GM21390 (cell line): ENCODE data around the gene SHROOM4.

Source experiments
- ATAC-seq: cut with Tn5 transposase; IDR thresholded peaks from one replicate; pipeline ENCODE4 v1.9.1; 2021; ENCODE audit not compliant: unreplicated experiment

SHROOM4 gene

DNA sequence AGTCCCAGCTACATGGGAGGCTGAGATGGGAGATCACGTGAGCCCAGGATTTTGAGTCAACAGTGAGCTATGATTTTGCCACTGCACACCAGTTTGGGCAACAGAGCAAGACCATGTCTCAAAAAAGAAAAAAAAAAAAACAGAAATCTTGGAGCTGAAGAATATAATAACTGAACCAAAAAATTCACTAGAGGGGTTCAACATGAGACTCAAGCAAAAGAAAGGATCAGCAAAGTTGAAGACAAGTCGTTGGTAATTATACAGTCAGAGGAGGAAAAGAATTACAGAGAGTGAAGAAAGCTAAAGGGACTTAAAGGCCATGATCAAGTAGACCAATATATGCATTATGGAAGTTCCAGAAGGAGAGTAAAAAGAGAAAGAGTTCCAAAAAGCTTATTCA, 26.9 kb downstream of the SHROOM4 start:
- ATAC-seq, result no peak

DNA sequence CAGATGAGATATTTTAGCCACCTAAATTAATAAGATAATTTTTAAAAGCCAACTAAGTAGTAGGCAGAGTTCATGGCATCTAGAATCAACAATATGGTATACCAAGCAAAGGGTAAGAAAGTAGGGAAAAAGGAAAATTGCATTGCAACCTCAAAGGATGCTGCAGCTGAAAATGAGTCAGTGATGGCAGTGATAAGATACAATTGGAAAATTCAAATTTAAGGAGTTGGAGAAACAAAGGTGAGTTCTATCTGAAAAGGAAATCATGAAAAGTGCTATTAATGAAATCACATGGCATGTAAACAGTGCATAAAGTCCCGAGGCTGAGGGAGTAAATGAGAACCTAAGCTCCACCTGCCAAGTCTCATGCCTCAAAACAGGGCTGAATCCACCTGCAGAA, 33.9 kb downstream of the SHROOM4 start:
- ATAC-seq, result no peak

DNA sequence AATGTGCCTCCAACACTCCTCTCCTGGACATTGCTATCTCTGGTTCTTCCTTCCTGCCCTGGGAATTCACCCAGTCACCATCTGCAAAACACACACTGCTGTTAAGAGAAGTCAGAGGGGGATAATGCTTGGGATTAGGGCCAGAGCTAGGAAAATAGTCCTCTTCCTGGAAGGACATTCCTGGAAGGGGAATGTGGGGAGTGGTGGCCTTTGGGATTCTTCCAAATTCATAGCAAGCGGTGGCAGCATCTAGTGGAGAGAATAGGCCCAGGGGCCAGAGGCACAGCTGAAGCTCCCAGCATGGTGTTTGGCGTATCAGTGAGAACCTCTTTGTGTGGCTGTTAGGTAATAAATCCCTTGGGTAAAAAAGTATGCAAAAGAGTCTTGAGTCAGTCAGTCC, 34.3 kb downstream of the SHROOM4 start:
- ATAC-seq, result no peak

DNA sequence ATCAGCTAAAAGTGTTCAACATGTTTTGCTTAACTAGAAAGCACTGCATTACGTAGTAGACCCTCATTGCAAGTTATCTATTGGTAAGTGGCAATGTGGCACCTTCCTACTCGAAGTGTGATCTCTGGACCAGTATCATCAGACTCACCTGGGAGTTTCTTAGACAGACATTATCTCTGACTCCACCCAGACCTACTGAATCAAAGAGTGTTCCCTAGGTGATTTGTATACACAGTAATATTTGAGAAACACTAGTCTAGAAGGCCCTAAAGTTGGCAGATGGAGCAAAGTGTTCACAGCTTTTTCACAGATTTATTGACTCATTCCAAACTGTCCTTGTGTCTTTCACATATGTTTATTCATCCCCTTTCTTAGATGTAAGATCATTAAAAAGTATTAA, 35.7 kb downstream of the SHROOM4 start:
- ATAC-seq, result no peak

DNA sequence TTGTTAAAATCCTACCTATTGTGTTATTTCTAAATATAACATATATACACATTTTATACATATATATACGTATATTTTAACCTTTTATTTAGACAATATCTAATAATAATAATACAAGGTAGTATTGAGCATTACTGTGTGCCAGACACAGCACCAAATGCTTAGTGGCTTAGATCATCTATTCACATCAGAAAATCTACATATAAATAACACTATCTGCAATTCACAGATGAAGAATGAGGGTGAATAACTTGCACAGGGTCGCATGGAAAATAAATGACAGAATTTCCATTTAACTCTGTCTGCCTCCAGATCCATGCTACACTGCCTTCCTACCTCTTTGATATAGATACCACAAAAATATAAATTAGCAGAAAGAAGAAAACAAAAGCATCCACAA, 37.7 kb downstream of the SHROOM4 start:
- ATAC-seq, result no peak

DNA sequence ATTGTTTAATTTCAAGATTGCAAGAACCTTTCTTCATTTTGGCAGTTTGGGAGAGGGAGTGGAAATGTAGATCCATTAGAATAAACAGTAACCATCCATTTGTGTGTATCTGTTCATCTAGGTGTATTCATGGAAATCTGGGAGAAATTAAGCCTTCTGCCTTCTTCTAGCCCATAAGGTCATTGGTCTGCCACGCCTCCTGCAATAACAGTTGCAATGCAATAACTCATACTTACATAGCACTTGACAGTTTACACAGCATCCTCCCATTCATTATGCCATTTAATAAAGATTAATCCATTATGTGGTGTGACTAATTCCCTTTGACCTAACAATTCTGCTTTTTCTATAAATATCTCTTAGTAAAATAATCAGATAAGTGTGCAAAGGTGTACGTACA, 42.6 kb downstream of the SHROOM4 start:
- ATAC-seq, result no peak

DNA sequence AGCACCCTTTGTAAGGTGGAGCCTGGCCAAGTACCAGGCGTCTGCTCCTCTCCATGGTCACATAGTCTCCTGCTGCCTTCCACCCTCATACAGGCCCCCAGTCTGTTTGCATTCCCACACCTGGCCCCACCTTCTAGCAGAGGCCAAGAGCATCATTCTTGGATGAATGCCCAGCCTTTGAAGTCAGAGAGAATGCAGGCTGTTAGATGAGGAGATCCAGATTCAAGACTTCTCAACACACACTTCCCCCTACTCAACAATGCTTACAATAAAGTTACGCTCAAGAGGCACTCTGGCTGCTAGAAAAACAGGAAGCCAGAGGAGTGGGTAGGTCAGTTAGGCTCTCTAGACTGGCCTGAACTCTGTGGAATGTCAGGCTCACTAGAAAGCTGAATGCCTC, 43.3 kb downstream of the SHROOM4 start:
- no peak for ATAC-seq

DNA sequence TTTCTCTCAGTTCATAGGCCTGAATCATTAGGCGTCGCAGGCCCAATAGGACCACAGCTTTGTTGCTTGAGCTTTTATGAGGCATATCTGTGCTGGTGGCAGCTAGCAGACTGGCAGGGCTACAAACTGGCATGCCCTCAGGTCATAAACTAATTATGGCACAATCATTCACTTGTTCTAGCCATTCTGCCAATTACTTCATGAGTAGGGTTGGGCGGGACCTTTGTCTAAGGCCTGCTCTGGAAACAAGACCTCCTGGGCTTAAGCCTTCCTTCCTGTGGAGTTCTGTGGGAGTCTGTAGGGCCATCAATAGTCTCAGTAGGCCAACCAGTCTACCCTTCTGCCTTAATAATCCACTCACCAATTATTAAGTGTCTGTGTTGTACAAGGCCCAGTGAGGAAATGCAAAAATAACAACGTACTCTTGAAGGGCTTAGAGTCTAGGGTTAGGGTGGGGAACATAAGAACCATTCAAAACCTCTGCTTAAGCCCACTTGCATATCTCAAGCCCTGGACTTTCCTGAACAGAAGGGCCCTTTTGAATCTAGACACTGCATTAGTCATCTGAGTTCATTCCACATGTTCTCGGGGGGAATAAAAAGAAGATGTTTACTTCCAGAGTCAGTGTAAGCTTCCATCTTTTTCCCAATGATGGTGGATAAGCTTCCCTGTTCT, 44.5 kb downstream of the SHROOM4 start:
- no peak for ATAC-seq

DNA sequence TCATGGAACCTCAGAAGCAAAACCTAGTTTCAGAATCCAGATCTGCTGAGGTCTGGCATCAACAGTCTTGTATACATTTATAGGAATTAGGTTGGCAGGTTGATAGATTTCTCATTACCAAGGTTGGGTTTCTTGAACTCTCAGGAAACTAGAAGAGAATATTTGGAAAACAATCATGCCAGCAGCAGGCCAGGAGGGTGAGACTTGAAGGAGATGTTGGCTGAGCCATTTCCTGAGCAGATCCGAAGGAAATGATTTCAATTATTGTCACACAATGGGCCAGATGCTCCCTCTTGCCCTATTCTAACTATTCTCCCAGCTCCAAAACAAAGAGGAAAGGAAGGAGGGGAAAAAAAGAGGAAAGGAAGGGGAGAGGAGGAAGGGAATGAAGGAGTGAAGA, 45.2 kb downstream of the SHROOM4 start:
- ATAC-seq, result no peak

DNA sequence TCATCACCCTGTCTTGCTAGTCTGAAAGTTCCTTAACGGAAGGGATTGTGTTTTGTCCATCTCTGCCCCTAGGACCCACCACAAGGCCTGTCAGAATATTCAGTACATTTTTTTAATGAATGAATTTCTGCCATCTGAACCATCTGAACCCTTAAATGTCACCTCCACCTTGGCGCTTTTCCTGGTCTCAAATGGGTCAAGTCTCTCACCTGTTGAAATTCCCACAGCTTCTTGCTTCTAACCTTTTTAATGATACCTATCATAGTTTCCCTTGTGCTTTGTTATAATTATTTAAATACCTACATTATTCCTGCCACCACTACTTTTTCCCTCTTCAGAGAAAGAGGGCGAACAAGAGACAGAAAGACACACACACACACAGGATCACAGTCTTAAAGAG, 48.0 kb downstream of the SHROOM4 start:
- no peak for ATAC-seq

DNA sequence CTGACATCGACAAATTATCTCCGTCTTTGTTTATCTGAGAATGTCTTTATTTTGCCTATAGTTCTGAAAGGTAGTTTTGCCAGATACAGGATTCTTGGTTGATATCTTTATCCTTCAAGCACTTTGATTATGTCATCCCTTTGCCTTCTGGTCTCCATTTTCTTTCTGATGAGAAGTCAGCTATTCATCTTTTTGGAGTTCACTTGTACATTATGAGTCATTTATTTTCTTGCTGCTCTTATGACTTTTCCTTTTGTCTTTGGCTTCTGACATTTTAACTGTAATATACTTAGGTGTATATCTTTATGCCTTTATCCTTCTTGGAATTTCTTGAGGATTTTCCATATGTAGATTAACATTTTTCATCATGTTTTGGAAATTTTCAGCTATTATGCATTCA, 51.4 kb downstream of the SHROOM4 start:
- ATAC-seq, result no peak

DNA sequence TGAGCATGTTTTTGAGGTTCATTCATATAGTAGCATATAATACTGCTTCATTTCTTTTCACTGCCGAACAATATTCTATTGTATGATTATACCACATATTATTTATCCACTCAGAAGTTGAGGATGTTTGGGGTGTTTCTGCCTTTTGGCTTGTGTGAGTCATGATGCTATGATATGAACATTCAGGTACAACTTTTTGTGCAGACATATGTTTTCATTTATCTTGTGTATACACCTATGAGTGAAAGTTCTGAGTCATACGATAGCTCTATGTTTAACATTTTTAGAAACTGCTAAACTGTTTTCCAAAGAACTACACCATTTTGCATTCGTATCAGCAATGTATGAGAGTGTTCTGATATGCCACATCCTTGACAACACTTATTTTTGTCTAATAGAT, 57.7 kb downstream of the SHROOM4 start:
- no peak for ATAC-seq

DNA sequence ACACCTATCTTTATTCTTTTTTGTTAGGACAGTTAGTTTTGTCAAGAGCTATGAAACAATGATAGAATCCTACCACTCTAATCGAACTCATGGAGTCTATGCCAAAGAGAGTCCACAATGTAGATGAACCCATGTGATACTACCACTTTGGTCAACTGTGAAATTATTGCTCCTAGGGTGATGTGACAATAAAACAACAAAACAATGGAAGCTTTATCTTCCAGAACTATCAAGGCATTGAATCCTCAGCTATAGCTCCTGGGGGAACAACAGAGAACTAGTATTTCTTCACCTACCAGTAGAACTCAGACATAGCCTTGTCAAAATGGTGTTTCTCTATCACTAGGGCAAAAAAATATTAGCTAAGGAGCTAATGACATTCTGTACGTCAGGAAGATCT, 62.9 kb downstream of the SHROOM4 start:
- no peak for ATAC-seq

DNA sequence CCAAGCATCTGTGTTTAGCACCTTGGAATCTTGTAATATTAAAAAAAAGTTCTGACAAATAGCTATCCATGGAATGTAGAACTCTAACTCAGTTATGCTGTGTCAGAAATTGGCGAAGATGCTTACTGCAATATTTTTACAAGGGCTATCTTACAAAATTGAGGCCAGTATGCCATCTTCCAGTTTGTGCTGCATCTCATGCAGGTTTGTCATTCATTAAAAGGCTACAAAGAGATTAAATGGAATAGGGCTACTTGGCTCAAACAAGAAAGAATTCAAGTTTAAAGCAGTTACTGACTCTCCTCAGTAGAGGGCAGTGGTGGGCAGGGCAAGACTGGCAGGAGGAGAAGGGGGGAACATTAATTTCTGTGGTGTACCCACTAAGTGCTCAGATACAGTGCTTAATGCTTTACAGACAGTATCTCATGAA, 66.5 kb downstream of the SHROOM4 start:
- ATAC-seq, result no peak

DNA sequence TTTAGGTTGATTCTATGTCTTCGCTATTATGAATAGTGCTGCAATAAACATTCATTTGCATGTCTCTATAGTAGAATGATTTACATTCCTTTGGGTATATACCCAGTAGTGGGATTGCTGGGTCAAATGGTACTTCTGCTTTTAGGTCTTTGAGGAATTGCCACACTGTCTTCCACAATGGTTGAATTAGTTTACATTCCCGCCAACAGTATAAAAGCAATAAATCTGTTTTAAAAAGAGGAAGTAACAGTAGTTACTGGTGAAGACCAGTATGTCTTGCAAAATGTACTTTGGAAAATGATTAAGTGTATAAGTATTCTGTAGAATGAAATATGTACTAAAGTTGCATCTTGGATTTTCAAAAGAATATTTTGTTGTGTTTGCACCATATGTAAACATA, 77.3 kb downstream of the SHROOM4 start:
- ATAC-seq, result no peak

DNA sequence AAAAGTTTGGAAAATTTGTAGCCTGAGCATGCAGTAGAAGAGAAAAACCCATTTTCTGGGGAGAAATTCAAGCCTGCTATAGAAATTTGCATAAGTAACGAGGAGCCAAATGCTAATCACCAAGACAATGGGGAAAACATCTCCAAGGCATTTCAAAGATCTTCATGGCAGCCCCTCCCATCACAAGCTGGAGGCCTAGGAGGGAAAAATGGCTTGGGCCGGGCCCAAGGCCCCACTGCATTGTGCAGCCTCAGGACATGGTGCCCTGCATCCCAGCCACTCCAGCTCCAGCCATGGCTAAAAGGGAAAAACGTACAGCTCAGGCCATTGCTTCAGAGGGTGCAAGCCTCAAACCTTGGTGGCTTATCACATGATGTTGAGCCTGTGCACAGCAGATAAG, 87.7 kb downstream of the SHROOM4 start:
- no peak for ATAC-seq

DNA sequence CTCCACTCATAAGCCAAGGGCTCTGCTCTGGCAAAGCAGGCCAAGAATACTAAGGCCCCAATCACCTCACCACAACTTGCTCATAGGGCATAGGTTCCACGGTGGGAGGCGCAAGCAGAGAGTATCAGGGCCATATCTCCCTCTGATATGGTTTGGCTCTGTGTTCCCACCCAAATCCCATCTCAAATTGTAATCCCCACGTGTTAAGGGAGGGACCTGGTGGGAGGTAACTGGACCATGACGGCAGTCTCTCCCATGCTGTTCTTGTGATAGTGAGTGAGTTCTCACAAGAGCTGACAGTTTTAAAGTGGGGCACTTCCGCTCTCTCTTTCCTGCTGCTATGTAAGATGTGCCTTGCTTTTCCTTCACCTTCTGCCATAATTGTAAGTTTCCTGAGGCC, 88.7 kb downstream of the SHROOM4 start:
- no peak for ATAC-seq

DNA sequence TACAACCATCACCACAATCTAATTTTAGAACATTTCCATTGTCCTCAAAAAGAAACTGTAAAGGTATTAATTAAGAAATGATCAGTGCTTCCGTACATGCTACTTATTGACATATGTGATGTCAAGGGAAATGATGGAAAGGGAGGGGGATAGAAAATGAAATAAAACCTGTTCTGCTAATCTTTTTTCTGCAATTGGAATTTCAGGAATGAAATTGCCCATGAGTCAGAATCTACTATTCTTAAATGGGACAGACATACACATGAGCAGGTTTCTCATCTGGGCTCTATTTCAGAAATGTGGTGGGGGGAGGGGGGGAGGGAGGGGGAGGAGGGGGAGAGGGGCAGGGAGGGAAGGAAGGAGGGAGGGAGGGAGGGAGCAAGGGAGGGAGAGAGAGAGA, 91.0 kb downstream of the SHROOM4 start:
- no peak for ATAC-seq

DNA sequence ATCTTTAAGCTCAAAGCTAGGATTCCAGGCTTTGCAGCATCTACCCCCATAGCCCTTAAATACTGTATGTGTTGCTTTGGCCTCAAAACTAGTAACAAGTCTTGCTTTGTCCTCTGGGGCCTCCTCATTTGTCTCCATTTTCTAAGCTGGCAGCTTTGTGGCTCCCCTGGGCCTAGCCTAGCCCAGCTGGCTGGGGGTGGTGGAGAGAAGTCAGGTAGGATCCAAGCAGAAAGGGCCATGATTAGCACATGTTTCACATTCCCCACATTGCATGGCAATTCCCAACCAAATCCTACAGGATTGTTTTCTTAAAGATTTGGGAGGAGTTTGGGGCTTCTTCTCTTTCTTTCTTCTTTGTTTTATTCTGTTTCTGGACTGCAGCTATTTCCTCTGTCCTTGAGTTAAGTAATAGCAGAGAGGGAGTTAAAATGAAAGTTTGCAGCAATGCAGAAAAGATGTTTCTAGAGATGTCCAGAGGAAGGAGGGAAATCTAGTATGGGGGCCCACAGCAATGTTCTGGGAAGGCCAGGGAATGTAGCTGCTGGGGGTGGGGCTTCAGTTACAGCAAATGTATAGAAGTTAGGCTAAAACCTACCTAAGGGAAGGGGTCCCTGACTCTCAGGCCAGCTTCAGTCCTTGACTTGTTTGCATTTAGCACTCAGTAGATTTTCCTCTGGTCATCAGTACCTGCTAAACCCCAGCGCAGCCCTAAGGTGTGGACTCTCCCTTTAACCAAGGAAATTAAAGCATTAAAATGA, 92.1 kb downstream of the SHROOM4 start:
- no peak for ATAC-seq

DNA sequence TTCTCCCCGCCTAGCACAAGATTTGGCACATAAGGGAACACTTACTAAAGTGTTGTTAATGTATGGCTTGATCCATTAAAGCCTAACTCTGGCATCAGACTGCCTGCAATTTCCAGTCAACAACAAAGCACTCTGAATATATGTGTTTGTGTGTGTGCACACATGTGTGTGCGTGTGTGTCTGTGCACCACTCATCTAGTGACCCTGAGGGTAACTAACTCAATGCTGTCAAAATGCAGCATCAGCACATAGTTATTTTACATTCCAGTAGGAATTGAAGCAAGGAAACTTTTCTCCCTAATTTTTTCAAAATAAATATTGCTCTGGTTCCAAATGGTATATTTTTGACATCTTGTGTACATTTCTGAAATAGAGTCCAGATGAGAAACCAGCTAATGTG, 94.4 kb downstream of the SHROOM4 start:
- no peak for ATAC-seq

DNA sequence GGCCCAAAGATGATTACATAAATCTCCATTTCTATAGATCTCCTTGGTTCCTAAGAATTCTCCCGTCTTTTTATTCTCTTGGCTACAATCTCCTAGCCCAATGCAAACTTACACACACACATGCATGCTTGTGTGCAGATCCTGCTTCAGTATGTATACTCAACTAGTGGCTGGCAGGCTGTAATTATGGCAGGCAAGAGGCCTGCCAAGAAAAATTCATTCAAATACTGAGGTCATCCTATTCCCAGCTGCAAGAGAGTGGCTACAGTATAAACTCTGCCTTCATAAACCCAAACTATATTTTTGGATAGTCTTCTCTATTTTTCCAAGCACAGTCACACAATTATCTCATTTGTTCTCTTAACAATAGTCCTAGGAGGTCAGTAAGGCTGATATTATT, 95.2 kb downstream of the SHROOM4 start:
- ATAC-seq, result no peak

DNA sequence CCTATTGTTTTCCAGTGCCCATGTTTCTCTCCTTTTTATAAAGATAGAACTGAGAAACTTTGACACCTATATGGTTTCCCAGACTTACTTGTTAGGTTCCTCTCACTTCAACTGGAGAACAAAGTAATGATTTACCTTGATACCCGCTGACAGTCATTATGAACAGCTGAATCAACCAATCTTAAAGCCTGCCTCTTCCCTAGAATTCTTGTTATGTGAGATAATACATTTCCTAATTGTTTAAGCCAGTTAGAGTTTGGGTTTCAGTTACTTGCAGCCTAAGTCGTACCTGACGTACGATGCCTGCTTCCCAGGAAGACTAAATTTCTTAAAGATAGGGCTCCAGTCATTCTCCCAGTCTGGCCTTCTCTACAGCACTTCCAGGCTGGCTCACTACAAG, 97.3 kb downstream of the SHROOM4 start:
- no peak for ATAC-seq

DNA sequence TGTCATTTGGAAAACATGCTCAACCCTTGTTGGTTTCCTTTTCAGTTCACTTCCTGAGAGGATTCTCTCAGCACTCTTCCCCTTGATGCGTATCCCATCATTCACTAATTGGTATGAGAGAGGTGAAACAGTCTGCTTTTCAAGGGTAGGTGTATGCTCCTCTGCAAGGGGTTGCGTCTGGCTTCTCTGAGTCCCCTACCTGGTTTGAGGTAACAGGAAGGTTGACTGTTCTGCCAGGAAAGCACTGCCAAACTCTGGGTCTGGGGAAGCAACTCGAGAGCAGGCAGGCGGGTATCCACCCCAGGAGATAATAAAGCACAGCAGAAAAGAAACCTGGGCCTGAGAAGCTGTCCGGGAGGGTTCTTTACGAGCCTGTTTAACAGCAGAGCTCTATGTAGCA, 101.2 kb downstream of the SHROOM4 start:
- no peak for ATAC-seq
